Left forelimb (tissue), 1 donor: ENCODE data around the gene CLDN19.

Experiments
- DNase-seq: peaks from one replicate; pipeline ENCODE4 v3.0.0-alpha.2; 2018; ENCODE audit warnings: low spot score

Gene CLDN19, protein sequence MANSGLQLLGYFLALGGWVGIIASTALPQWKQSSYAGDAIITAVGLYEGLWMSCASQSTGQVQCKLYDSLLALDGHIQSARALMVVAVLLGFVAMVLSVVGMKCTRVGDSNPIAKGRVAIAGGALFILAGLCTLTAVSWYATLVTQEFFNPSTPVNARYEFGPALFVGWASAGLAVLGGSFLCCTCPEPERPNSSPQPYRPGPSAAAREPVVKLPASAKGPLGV

DNA sequence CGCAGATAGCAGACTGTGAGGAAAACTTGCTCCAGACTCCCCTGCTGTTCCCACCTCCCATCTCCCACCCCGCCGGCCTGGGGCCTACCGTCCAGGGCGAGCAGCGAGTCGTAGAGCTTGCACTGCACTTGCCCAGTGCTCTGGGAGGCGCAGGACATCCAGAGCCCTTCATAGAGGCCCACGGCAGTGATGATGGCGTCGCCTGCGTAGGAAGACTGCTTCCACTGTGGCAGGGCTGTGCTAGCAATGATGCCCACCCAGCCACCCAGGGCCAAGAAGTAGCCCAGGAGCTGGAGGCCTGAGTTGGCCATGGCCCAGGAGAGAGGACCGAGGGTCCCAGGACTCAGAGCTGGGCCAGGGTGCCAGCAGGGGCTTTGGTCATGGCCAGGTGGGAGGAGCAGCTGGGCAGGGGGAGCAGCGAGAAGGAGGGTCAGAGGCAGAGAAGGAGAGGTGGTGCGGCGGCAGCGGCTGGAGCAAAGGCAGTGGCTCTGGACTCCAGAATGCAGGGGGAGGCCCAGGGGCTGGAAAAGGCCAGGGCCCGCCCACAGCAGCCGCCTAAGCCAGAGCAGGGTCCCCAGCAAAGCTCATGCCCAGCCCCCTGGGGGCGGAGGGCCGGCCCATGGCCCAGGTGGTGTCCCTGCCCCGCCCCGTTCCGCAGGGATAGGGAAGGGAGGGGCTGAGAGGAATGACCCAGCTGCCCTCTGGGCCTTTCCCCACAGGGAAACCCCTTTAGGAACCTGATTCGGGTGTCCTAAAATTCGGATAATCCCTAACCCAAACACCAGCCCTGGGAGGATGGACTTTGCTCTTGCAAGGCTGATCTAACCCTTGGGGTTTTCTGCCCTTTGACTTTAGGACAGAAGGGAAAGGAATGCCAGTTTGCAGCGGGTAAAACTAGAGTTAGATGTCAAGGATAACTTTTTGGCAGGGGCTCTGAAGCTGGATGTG, at the start of gene CLDN19:
TSS of gene CLDN19 (minus strand) at position 484 of the 948 bp plus-strand sequence. CDS start at position 311, 173 bp downstream.
- DNase-seq: no peak

DNA sequence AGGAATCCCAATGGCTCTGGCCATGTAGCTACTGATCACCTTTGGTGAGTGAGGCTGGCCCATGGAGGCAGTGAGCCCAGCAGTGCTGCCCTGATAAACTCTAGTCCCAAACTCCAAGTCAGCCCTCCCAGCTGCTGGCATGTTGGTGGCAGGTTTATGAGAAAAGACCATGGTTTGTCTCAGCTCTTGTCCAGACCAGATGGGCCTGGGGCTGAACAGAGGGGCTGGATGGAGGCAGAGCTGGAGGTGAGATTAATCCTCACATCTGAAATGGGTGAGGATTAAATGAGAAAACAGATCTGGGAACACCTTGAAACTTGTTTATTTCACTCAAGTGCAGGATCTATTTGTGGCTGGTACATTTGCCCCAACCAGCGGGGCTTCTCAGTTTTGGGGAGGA, 48.0 kb upstream of the CLDN19 start:
- no peak for DNase-seq

- DNase-seq: no peak
These were observed 46.1 kb upstream of the CLDN19 start for GRCh38 chr1:42786097-42786496.

DNA sequence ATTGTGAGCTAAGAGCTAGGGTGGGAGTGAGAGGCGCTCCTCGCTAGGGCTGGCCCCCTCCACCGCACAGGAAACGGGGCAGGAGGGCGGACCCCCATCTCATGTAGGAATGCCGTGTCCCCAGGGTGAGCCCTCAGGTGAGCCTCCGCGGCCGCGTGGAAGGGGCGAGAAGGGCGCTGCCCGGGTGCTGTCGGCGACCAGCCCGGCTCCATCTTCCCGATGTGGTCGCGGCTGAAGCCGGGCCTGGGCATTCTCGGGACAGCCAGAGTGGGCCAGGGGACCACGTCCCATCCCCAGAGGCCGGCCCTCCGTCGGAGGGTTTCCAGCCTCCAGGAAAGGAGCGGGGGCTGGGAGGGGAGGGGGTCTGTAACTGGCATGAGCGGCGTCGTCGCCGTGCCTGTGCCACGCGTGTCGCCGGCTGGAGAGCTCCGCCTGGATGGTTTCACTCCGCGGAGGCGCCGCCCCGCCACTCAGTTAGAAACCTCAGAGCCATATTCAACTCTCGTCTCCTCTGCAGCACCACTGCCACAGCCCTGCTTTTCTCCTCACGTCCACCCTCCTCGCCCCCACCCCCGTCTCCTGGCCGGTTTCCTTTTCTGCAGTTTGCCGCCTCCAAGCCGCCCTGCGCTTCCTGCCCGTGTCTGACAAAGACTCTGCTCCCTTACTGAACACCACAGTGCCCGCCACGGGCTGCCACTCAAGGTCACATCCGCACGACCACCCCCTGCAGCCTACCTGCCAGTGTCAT, 45.1 kb upstream of the CLDN19 start, which contains the start of gene TMEM269:
TSS of gene TMEM269 (plus strand) at position 46 of the 748 bp plus-strand sequence. CDS start 4,903 bp downstream, outside the sequence.
- DNase-seq: no peak

- DNase-seq: no peak
These were observed 44.5 kb upstream of the CLDN19 start for GRCh38 chr1:42784547-42784945.

GRCh38 chr1:42783092-42783491, 43.1 kb upstream of the CLDN19 start:
- no peak for DNase-seq

DNA sequence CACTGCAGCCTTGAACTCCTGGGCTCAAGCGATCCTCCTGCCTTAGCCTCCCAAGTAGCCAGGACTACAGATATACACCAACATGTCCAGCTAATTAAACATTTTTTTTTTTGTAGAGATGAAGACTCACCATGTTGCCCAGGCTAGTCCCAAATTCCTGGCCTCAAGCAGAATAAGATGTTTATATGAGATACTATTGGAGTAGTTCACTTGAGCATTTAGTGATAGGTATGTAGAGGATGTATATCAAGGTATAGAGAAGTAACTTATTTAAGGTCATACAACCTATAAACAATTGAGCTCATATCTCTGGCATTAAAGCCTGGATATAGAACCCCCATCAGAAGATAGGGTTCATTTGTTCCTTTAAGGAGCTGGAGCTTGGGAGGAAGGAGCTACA, 40.1 kb upstream of the CLDN19 start:
- no peak for DNase-seq

- DNase-seq: no peak
These were observed 39.7 kb upstream of the CLDN19 start for GRCh38 chr1:42779725-42780124.

DNA sequence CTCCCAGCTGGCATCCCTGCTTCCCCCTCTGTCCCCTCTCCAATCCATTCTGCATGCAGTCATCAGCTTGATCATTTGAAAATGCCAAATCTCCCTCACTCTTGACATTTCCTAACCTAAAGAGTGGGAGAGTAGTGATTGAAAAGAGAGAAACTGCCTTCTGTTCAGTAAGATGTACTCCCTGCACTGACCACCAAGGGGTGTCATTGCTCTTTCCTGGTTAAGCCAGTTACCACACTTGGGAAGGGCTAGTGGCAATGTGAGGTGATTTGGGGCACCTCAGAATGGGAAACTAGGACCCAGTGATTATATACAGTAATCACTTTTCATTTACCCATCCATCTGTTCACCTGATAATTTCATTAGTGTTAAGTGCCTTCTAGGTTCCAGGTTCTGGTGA, 37.8 kb upstream of the CLDN19 start:
- DNase-seq: no peak

DNA sequence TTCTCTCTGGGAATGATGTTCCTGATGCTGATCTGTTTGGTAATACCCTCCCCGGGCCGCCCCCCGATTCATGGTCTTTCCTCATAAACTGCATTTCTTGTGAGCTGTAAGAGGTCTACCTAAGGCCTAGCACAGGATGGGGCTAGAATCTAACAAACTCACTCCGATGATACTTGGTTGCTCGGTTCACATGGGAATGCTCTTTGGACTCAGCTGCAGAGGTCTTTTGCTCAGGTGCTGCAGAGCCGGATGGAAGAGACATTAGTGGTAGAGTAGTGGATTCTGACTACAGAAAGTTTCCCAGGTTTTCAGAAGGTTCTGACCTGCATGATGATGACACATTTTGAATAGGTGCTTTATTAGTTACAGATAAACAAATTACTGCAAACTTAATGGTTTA, 36.5 kb upstream of the CLDN19 start:
- DNase-seq: no peak

DNA sequence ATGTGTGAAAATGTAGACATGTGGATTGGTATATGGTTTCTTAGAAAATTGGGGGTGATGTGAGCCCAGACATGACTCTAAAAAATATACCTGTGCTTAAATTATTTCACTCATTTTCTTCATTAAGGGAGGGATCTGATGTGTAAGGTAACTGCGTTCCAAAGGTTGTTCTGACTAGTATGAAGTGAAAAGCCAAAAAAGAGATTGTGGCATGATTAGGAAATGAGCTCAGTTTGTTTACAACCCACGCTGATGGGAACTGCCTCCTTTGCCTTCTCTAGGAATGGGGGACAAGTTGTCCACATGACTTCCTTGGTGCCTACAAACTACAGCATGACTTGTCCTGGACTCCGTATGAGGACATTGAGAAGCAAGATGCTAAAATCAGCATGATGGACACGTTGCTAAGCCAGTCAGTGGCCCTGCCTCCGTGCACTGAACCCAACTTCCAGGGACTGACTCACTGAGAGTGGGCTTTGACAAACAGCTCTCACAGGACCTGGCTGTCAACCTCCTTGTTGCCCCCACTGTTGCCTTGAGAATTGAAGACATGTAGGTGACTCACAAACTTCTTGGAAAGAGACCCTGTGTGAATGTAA, 35.0 kb upstream of the CLDN19 start:
- DNase-seq: no peak

GRCh38 chr1:42773420-42773819, 33.4 kb upstream of the CLDN19 start:
- DNase-seq: no peak

- DNase-seq: no peak
These were observed 29.8 kb upstream of the CLDN19 start for GRCh38 chr1:42769811-42770210.

DNA sequence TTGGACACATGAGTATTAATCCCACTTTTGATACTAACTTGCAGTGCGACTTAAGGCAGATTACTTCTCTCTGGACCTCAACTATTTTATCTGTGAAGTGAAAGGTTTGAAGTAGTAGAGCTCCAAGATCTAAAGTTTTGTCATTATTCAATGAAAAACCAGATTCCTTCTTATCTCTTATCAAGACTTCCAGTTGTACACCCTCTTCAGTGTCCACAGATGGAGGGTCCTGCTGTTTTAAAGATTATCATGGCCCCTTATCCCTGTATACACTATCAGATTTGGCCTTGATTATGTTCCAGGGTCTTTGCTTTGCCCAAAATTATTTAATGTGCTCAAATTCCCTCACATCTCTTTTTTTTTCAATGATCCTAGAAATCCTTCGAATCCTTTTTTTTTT, 28.1 kb upstream of the CLDN19 start:
- DNase-seq: no peak

- DNase-seq: no peak
These were observed 27.5 kb upstream of the CLDN19 start for GRCh38 chr1:42767510-42768000.

- peak; percentile 99 for DNase-seq
These were observed 26.9 kb upstream of the CLDN19 start, which contains the start of the genes C1orf50 and P3H1 for GRCh38 chr1:42766741-42767509. Gene C1orf50, plus strand, starts transcription at chr1:42767249. Its CDS starts 63 bp downstream, at chr1:42767312. Gene P3H1, minus strand, starts transcription at chr1:42767028. Its CDS starts 57 bp downstream, at chr1:42766971.

GRCh38 chr1:42765832-42766740, 26.1 kb upstream of the CLDN19 start:
- DNase-seq: peak; percentile 79

DNA sequence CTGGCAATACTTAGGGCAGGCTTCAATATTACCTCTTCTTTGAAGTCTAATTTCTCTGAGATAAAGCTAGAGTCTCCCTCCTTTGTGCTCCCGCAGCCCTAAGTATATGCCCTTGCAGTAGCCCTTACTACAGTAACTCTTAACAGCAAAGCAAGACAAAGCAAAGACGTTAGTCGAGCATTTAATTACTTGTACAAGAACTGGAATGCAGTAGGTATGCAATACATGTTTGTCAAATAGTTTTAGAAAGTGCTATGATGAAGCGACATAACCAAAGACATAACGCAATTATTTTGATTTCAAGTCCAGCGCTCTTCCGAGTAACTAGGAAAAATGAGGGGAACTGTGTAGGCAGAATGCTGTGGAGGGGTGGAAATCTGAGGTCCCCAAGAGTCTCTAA, 25.2 kb upstream of the CLDN19 start:
- DNase-seq: no peak

- no peak for DNase-seq
These were observed 22.2 kb upstream of the CLDN19 start for GRCh38 chr1:42762269-42762668.

DNA sequence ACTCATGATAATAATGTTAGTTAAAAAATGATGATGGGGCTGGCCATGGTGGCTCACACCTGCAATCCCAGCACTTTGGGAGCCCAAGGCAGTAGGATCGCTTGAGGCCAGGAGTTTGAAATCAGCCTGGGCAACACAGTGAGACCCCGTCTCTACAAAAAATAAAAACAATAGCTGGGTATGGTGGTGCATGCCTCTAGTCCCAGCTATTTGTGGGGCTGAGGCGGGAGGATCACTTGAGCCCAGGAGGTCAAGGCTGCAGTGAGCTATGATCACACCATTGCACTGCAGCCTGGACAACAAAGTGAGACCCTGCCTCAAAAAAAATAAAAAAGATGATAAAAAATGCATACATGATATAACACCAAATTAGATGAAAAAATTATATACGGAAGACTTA, 21.5 kb upstream of the CLDN19 start:
- DNase-seq: no peak
